SJSA1 (cell line): ENCODE data around the gene KDM2A. TPM values are rescaled to one million over a fixed set of nuclear protein-coding genes. Genes with fewer than 3 reads are reported as not detected.
A peak's percentile ranks its signal among the peaks of the same experiment; 100 is the strongest.

Experiments
- DNase-seq, 2 experiments: peaks; one replicate each; pipeline ENCODE4 v3.0.0-alpha.2; 2015 to 2020; ENCODE audit warnings: low spot score in 2 of 2, low read depth in 1 of 2
- H3K27ac ChIP-seq: fragments of 250-450 bp; sonication (Bioruptor Pico); 2 replicates; pipeline ENCODE4 v1.5.1; 2020; ENCODE audit warnings: mild to moderate bottlenecking, moderate library complexity
- H3K27me3 ChIP-seq: fragments of 250-450 bp; sonication (Bioruptor Pico); replicated peaks from 2 replicates; pipeline ENCODE4 v1.5.1; 2020; ENCODE audit warnings: mild to moderate bottlenecking, moderate library complexity
- H3K36me3 ChIP-seq: fragments of 250-450 bp; sonication (Bioruptor Pico); 2 replicates; pipeline ENCODE4 v1.5.1; 2020; ENCODE audit warnings: mild to moderate bottlenecking
- H3K4me1 ChIP-seq: fragments of 250-450 bp; sonication (Bioruptor Pico); replicated peaks from 2 replicates; pipeline ENCODE4 v1.6.1; 2021; ENCODE audit warnings: mild to moderate bottlenecking
- H3K4me3 ChIP-seq: fragments of 250-450 bp; sonication (Bioruptor Pico); 2 replicates; pipeline ENCODE4 v1.5.1; 2020; ENCODE audit warnings: mild to moderate bottlenecking
- H3K9me3 ChIP-seq: fragments of 250-450 bp; sonication (Bioruptor Pico); replicated peaks from 2 replicates; pipeline ENCODE4 v1.5.1; 2020; ENCODE audit warnings: mild to moderate bottlenecking
- total RNA-seq: library from RNA; depleted of rRNA; stranded (reverse); fragments of >200 nt; shearing (Covaris generic); gene quantifications from 2 replicates; pipeline ENCODE4 v1.2.3, GENCODE V29; 2014; rRNA removed

The KDM2A gene
- total RNA-seq, 1 experiment from 2014 or later: 41.2 TPM

DNA sequence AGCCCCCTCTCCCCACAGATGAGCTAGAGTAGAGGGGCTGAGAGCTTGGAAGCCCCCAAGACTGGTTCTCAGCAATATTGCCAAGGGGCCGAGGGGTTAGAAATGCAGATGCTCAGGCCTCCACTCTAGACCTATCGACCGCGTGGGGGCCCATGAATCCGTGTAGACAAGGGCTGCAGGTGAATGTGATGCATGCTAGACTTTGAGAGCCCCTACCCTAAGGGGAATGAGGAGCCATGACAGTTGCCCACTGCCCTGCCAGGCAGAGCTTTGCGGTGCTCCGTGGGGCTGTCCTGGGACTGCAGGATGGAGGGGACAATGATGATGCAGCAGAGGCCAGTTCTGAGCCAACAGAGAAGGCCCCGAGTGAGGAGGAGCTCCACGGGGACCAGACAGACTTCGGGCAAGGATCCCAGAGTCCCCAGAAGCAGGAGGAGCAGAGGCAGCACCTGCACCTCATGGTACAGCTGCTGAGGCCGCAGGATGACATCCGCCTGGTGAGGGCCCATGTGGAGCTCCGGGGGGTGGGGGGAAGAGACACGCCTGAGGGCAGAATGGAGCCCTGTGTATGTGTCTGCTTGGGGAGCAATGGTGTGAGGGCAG, 185.5 kb downstream of the KDM2A start:
- Histone ChIP-seq H3K36me3 (peaks cover 72% of the 10 kb centered on the region), H3K9me3 (no peaks in the 10 kb centered on the region), H3K27me3 (no peaks in the 10 kb centered on the region), H3K4me3 (peak overlapping the region; percentile 89), H3K27ac (no peak overlapping the region), H3K4me1 (peaks cover 22% of the 10 kb centered on the region)
- DNase-seq: no peak

DNA sequence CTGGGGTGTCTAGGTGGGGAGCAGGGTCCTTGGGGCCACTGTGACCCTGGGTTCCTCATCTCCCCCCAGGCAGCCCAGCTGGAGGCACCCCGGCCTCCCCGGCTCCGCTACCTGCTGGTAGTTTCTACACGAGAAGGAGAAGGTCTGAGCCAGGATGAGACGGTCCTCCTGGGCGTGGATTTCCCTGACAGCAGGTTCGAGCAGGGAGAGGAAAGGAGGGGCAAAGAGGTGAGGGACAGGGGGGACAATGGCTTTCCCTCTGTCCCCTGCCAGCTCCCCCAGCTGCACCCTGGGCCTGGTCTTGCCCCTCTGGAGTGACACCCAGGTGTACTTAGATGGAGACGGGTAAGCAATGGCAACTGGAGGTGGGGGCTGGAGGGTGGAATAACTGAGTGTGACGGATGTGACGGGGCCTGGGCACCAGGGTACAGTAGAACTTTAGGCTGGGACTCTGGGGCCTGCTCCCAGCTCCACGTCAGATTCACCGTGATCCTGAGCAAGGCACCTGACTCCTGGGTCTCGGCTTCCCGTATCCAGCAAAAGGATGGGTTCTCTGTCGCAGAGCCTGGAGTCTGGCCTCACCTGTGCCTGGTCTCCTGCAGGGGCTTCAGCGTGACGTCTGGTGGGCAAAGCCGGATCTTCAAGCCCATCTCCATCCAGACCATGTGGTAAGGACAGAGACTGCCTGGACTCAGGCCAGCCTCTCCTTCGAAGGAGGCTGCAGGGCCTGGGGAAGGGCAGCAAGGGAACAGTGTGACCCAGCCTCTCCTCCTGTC, 187.9 kb downstream of the KDM2A start:
- no peaks in the 10 kb centered on the region for H3K9me3 ChIP-seq
- H3K4me1 ChIP-seq: peaks cover 22% of the 10 kb centered on the region
- no peaks in the 10 kb centered on the region for H3K27me3 ChIP-seq
- H3K4me3 ChIP-seq: no peak overlapping the region
- H3K36me3 ChIP-seq: peaks cover 71% of the 10 kb centered on the region
- no peak overlapping the region for H3K27ac ChIP-seq
- no peak for DNase-seq

DNA sequence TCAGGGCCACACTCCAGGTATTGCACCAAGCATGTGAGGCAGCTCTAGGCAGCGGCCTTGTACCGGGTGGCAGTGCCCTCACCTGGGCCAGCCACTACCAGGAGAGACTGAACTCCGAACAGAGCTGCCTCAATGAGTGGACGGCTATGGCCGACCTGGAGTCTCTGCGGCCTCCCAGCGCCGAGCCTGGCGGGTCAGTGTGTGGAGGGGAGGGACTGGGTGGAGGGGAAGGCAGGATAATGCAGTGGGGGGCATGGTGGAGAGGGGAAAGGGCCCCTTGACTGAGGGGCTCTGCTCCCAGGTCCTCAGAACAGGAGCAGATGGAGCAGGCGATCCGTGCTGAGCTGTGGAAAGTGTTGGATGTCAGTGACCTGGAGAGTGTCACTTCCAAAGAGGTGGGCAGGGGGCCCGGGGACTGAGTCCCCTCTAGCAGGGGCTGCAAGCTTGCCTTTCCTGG, 188.5 kb downstream of the KDM2A start:
- Histone ChIP-seq H3K4me3 (no peak overlapping the region), H3K4me1 (peaks cover 22% of the 10 kb centered on the region), H3K27me3 (no peaks in the 10 kb centered on the region), H3K9me3 (no peaks in the 10 kb centered on the region), H3K27ac (no peak overlapping the region), H3K36me3 (peaks cover 64% of the 10 kb centered on the region)
- DNase-seq: no peak

Other genes with a start within 250 kb of the KDM2A start
- 25.2 and 42.0 TPM in 2 replicates for gene PC, start 160.9 kb upstream of the KDM2A start, total RNA-seq
- gene C11orf86, start 144.0 kb upstream of the KDM2A start, total RNA-seq: not detected in 2 replicates
- gene SYT12, start 96.1 kb upstream of the KDM2A start, total RNA-seq: 0.13 and 0.29 TPM in 2 replicates
- not detected in 2 replicates for gene RHOD, start 62.4 kb upstream of the KDM2A start, total RNA-seq
- gene GRK2, start 147.2 kb downstream of the KDM2A start, total RNA-seq: 96.2 and 138 TPM in 2 replicates
- 40.2 and 61.7 TPM in 2 replicates for gene ANKRD13D, start 170.0 kb downstream of the KDM2A start, total RNA-seq
- 13.4 and 17.5 TPM in 2 replicates for gene SSH3, start 184.3 kb downstream of the KDM2A start, total RNA-seq
- gene POLD4, start 234.3 kb downstream of the KDM2A start, total RNA-seq: 81.8 and 125 TPM in 2 replicates